H1 (cell line): ENCODE data around the gene POU5F1. TPM values are rescaled to one million over a fixed set of nuclear protein-coding genes. Genes with fewer than 3 reads are reported as not detected.
A peak's percentile ranks its signal among the peaks of the same experiment; 100 is the strongest.

ENCODE experiments used
- CTCF ChIA-PET: fragments of 300-600 bp; sonication (Branson Sonifier 250); formaldehyde crosslinking; loops from one replicate; lab custom pipeline; 2021; ENCODE audit not compliant: partially characterized antibody; lab: Charles Lee
- POLR2A ChIA-PET: fragments of 300-600 bp; sonication (Branson Sonifier 250); formaldehyde crosslinking; loops from one replicate; lab custom pipeline; 2021; ENCODE audit warnings: inconsistent platforms; ENCODE audit not compliant: partially characterized antibody; lab: Charles Lee
- DNase-seq, 2 experiments: peaks; one replicate each; pipeline versions ENCODE4 v3.0.0 to v3.0.0-alpha.2; 2010 to 2022; ENCODE audit warnings: low spot score in 2 of 2, low read depth in 1 of 2, mixed read lengths in 1 of 2
- FAIRE-seq: peaks from 2 replicates; lab custom pipeline; 2011; peaks lifted over from hg19 to GRCh38; lab: Jason Lieb, UNC
- H2AFZ ChIP-seq: 2 replicates; pipeline ENCODE4 v1.8.1; 2012; ENCODE audit warnings: low read length, inconsistent platforms
- H2AK5ac ChIP-seq: 2 replicates; pipeline ENCODE4 v1.6.1; 2013; ENCODE audit warnings: low read depth, low read length
- H2BK120ac ChIP-seq: replicated peaks from 2 replicates; pipeline ENCODE3; 2013; ENCODE audit warnings: low read depth, low read length, inconsistent platforms
- H2BK12ac ChIP-seq: 2 replicates; pipeline ENCODE4 v1.6.1; 2013; ENCODE audit warnings: low read depth, low read length
- H2BK15ac ChIP-seq: 2 replicates; pipeline ENCODE4 v1.6.1; 2013; ENCODE audit warnings: low read length
- H2BK20ac ChIP-seq: 2 replicates; pipeline ENCODE4 v1.6.1; 2013; ENCODE audit warnings: low read length
- H2BK5ac ChIP-seq: 2 replicates; pipeline ENCODE4 v1.6.1; 2013; ENCODE audit warnings: low read depth, low read length
- H3K14ac ChIP-seq: 2 replicates; pipeline ENCODE4 v1.6.1; 2013; ENCODE audit warnings: inconsistent platforms; ENCODE audit not compliant: insufficient read length
- H3K18ac ChIP-seq: 2 replicates; pipeline ENCODE4 v1.6.1; 2013; ENCODE audit warnings: low read length; ENCODE audit errors: extremely low read depth
- H3K23ac ChIP-seq: 2 replicates; pipeline ENCODE4 v1.6.1; 2013; ENCODE audit warnings: inconsistent platforms; ENCODE audit not compliant: insufficient read length
- H3K23me2 ChIP-seq: 2 replicates; pipeline ENCODE4 v1.6.1; 2013; ENCODE audit warnings: low read depth, low read length
- H3K27ac ChIP-seq: 2 replicates; pipeline ENCODE4 v1.6.1; 2011; ENCODE audit warnings: low read depth, low read length, inconsistent platforms
- H3K27me3 ChIP-seq, 4 experiments: replicated peaks in 1 of 4; 1 replicate in 1 of 4; 2 replicates in 3 of 4; pipeline versions ENCODE4 v1.6.1 to v1.8.1; 2011 to 2013; ENCODE audit warnings: low read length in 3 of 4, mild to moderate bottlenecking in 3 of 4, inconsistent platforms in 2 of 4, mixed read lengths in 2 of 4, moderate library complexity in 1 of 4; ENCODE audit not compliant: control insufficient read depth in 3 of 4, insufficient read depth in 3 of 4; ENCODE audit errors: extremely low read depth in 1 of 4
- H3K36me3 ChIP-seq, 4 experiments: 2 replicates each; pipeline versions ENCODE4 v1.6.1 to v1.8.1; 2011 to 2013; ENCODE audit warnings: mild to moderate bottlenecking in 4 of 4, low read length in 3 of 4, moderate library complexity in 2 of 4, control low read depth in 1 of 4, inconsistent platforms in 1 of 4; ENCODE audit not compliant: insufficient read depth in 4 of 4, control insufficient read depth in 2 of 4
- H3K4ac ChIP-seq: replicated peaks from 2 replicates; pipeline ENCODE3; 2013; ENCODE audit warnings: low read length, low read depth, mixed read lengths, inconsistent platforms; ENCODE audit not compliant: insufficient read length
- H3K4me1 ChIP-seq, 4 experiments: replicated peaks in 1 of 4; 1 replicate in 1 of 4; 2 replicates in 3 of 4; pipeline versions ENCODE4 v1.6.1 to v1.8.1; 2011 to 2013; ENCODE audit warnings: low read length in 3 of 4, inconsistent platforms in 2 of 4, mixed read lengths in 1 of 4; ENCODE audit not compliant: insufficient read depth in 4 of 4, control insufficient read depth in 3 of 4
- H3K4me2 ChIP-seq, 2 experiments: 2 replicates each; pipeline versions ENCODE4 v1.6.1 to v1.8.1; 2011 to 2013; ENCODE audit warnings: low read depth in 2 of 2, low read length in 2 of 2, control low read depth in 1 of 2, inconsistent platforms in 1 of 2, mild to moderate bottlenecking in 1 of 2; ENCODE audit not compliant: insufficient read depth in 1 of 2
- H3K4me3 ChIP-seq, 4 experiments: fragments of 200-600, 300-600 bp in 1 of 4; sonication (generic), shearing (Covaris generic), sonication (Bioruptor Twin) in 1 of 4; 2 replicates each; pipeline versions ENCODE4 v1.5.1 to v1.8.1; 2011 to 2016; ENCODE audit warnings: low read length in 4 of 4, low read depth in 3 of 4, control low read depth in 2 of 4, inconsistent platforms in 2 of 4, mild to moderate bottlenecking in 2 of 4, mixed read lengths in 1 of 4, moderate library complexity in 1 of 4; ENCODE audit not compliant: insufficient read depth in 2 of 4; ENCODE audit errors: extremely low read depth in 1 of 4
- H3K56ac ChIP-seq: replicated peaks from 2 replicates; pipeline ENCODE3; 2013; ENCODE audit warnings: low read depth, mild to moderate bottlenecking, mixed read lengths, low read length, inconsistent platforms; ENCODE audit not compliant: insufficient read length
- H3K79me1 ChIP-seq: 2 replicates; pipeline ENCODE4 v1.6.1; 2013; ENCODE audit warnings: low read depth, low read length, control low read depth
- H3K79me2 ChIP-seq, 2 experiments: 2 replicates each; pipeline versions ENCODE4 v1.6.1 to v1.8.1; 2012 to 2013; ENCODE audit warnings: low read length in 2 of 2, mild to moderate bottlenecking in 2 of 2, inconsistent platforms in 1 of 2; ENCODE audit not compliant: insufficient read depth in 2 of 2, control insufficient read depth in 1 of 2
- H3K9ac ChIP-seq, 4 experiments: replicated peaks in 1 of 4; 1 replicate in 1 of 4; 2 replicates in 3 of 4; pipeline versions ENCODE4 v1.6.1 to v1.8.1; 2011 to 2013; ENCODE audit warnings: low read depth in 3 of 4, low read length in 3 of 4, control low read depth in 2 of 4, mild to moderate bottlenecking in 2 of 4, moderate library complexity in 2 of 4, inconsistent platforms in 1 of 4; ENCODE audit errors: extremely low read depth in 1 of 4
- H3K9me3 ChIP-seq, 2 experiments: 2 replicates each; pipeline versions ENCODE4 v1.6.1 to v1.8.1; 2012 to 2013; ENCODE audit warnings: mild to moderate bottlenecking in 2 of 2, moderate library complexity in 2 of 2, control low read depth in 1 of 2, inconsistent platforms in 1 of 2, low read depth in 1 of 2, low read length in 1 of 2, mixed read lengths in 1 of 2; ENCODE audit not compliant: insufficient read depth in 2 of 2
- H4K20me1 ChIP-seq, 2 experiments: replicated peaks in 1 of 2; 2 replicates each; pipeline versions ENCODE3 to v1.8.1; 2011 to 2013; ENCODE audit warnings: inconsistent platforms in 2 of 2, low read length in 2 of 2, mild to moderate bottlenecking in 1 of 2; ENCODE audit not compliant: insufficient read depth in 2 of 2, control insufficient read depth in 1 of 2
- H4K5ac ChIP-seq: 2 replicates; pipeline ENCODE4 v1.6.1; 2013; ENCODE audit warnings: low read length, low read depth, mixed read lengths, inconsistent platforms; ENCODE audit not compliant: insufficient read length
- H4K8ac ChIP-seq: 2 replicates; pipeline ENCODE4 v1.8.0; 2013; ENCODE audit warnings: mild to moderate bottlenecking, moderate library complexity, low read length, inconsistent platforms; ENCODE audit not compliant: insufficient read depth; ENCODE audit errors: extremely low read depth
- H4K91ac ChIP-seq: replicated peaks from 2 replicates; pipeline ENCODE3; 2013; ENCODE audit warnings: low read length, mixed read lengths, inconsistent platforms; ENCODE audit not compliant: insufficient read length
- ASH2L ChIP-seq: fragments of 200-600, 300-600 bp; sonication (generic); IDR thresholded peaks from one replicate; pipeline ENCODE4 v1.7.1; 2017; ENCODE audit warnings: low read length
- BACH1 ChIP-seq: IDR thresholded peaks from 2 replicates; pipeline ENCODE4 v1.6.1; 2012; ENCODE audit warnings: low read length, improper control_type of control experiment
- E2F6 ChIP-seq: IDR thresholded peaks from 2 replicates; pipeline ENCODE4 v1.6.1; 2012; ENCODE audit warnings: inconsistent platforms
- EGR1 ChIP-seq: IDR thresholded peaks from 2 replicates; pipeline ENCODE4 v1.6.1; 2011; ENCODE audit warnings: low read depth, low read length, borderline replicate concordance
- WGBS, 2 experiments: shearing (Covaris generic) in 1 of 2; methylation state at CpG; one replicate each; pipeline versions ENCODE4 v1.1.6 to v1.1.7; 2013 to 2015; ENCODE audit warnings: low lambda C conversion rate in 2 of 2, mixed read lengths in 2 of 2, inconsistent platforms in 1 of 2, low coverage in 1 of 2, missing lambda C conversion rate in 1 of 2; ENCODE audit not compliant: insufficient replicate concordance in 2 of 2, insufficient coverage in 1 of 2, insufficient read length in 1 of 2; ENCODE audit errors: extremely low coverage in 1 of 2, missing lambda C conversion rate in 1 of 2; 5-methylcytosine and 5-hydroxymethylcytosine counted together
- polyA plus RNA-seq, 7 experiments: library from polyadenylated mRNA; depleted of rRNA in 3 of 7; stranded (reverse) in 5 of 7; unstranded in 2 of 7; fragments of >200 nt in 5 of 7; fragments of 200-250 nt in 2 of 7; gene quantifications; 1 replicate in 5 of 7; 2 replicates in 1 of 7; 4 replicates in 1 of 7; pipeline versions ENCODE4 v1.2.1 to v1.2.3, GENCODE V29; 2011 to 2013; ENCODE audit warnings: missing spikeins in 2 of 7, mixed read lengths in 2 of 7
- total RNA-seq: library from RNA; stranded (reverse); fragmentation: NEBNext Ultra II Directional; extraction: Animal tissue kit (Norgen Biotek cat#: 25700); gene quantifications from 2 replicates; pipeline ENCODE4 v1.2.1, GENCODE V29; 2021

POU5F1 gene
- total and polyA plus RNA-seq, 2 of the 8 experiments (the other 6 are each of a cell fraction or from before 2014, with no cell fraction given) = 2,437 to 2,526 TPM

GRCh38 chr6:31216208-31216898 lies 45.9 kb upstream of the POU5F1 start:
- Histone ChIP-seq H3K27ac (no peak overlapping the region; the same call in 1 of the 2 replicates), H3K4me2 (no peak overlapping the region), H3K9ac (no peak overlapping the region), H4K91ac (no peak overlapping the region), H4K20me1 (no peaks in the 10 kb centered on the region), H3K23me2 (no peaks in the 10 kb centered on the region), H3K79me2 (no peaks in the 10 kb centered on the region), H3K18ac (no peak overlapping the region), H2BK120ac (no peak overlapping the region), H2AFZ (peak overlapping the region; percentile 96), H3K23ac (no peak overlapping the region), H3K27me3 (no peaks in the 10 kb centered on the region), H3K79me1 (no peaks in the 10 kb centered on the region)
- FAIRE-seq = no peak
- WGBS, 2 experiments = 70% methylated on average over 7 of the region's 7 CpGs; no CpG with 5 or more reads in 1 of the 2 experiments
- CTCF ChIA-PET = interaction anchor here (0.9 to 1.0 kb wide), 2 partner anchors 13 to 19 kb away, joined by 3 read pairs; no protein-coding TSS in a partner anchor
- TF ChIP-seq ASH2L (no peak), BACH1 (no peak), EGR1 (no peak), E2F6 (peak; percentile 50)
- TF ChIP-seq, all 59 proteins: peak for 1
- H4K8ac ChIP-seq = no peak overlapping the region
- POLR2A ChIA-PET = interaction anchor here (0.7 to 0.8 kb wide), 2 partner anchors 11 to 12 kb away, joined by 3 read pairs; no protein-coding TSS in a partner anchor
- H3K9me3 ChIP-seq = no peaks in the 10 kb centered on the region
- H3K4me1 ChIP-seq = peaks cover 0 to 3% (median 0%) of the 10 kb centered on the region in 4 experiments; a peak in 2 of 7 replicates
- peak overlapping the region; percentile 76; the same call in 1 of the 2 replicates for H2BK5ac ChIP-seq
- no peak overlapping the region; the same call in 1 of the 2 replicates for H2BK20ac ChIP-seq
- H3K4me3 ChIP-seq = no peak overlapping the region
- H3K36me3 ChIP-seq = no peaks in the 10 kb centered on the region
- DNase-seq = no peak
- H3K56ac ChIP-seq = no peak overlapping the region
- H3K4ac ChIP-seq = no peak overlapping the region
- no peak overlapping the region; the same call in 1 of the 2 replicates for H2BK15ac ChIP-seq
- no peak overlapping the region for H4K5ac ChIP-seq
- no peak overlapping the region for H2AK5ac ChIP-seq
- no peak overlapping the region for H3K14ac ChIP-seq
- H2BK12ac ChIP-seq = no peak overlapping the region; the same call in 1 of the 2 replicates
